Endothelial cell of umbilical vein (primary cell): ENCODE results near the gene HSFX2. TPM values are rescaled to one million over a fixed set of nuclear protein-coding genes. Genes with fewer than 3 reads are reported as not detected.
"Not testable (repeated sequence)": the region's sequence is repeated elsewhere in the genome, so short reads cannot be mapped to it uniquely, and the experiment has no call there.

ENCODE experiments used
- BruUV-seq: library from RNA; stranded (reverse); fragments of 400-500 nt; replicated peaks from 2 replicates; lab custom pipeline; 2021; lab: Mats Ljungman, UMichigan
- CTCF ChIA-PET: fragments of 300-600, 350-600 bp; sonication (Branson Sonifier 250); formaldehyde crosslinking; loops from one replicate; lab custom pipeline; 2021; ENCODE audit warnings: antibody characterized with exemption, inconsistent platforms; lab: Charles Lee
- POLR2A ChIA-PET: fragments of 300-600, 350-600 bp; sonication (Branson Sonifier 250); formaldehyde crosslinking; loops from one replicate; lab custom pipeline; 2021; ENCODE audit warnings: antibody characterized with exemption, inconsistent platforms; lab: Charles Lee
- DNase-seq: peaks from one replicate; pipeline ENCODE4 v3.0.0-alpha.2; 2011; ENCODE audit warnings: low read depth, low spot score
- FAIRE-seq: peaks from 2 replicates; lab custom pipeline; 2011; peaks lifted over from hg19 to GRCh38; lab: Jason Lieb, UNC
- H2AFZ ChIP-seq: 2 replicates; pipeline ENCODE4 v1.6.0; 2012; ENCODE audit warnings: low read depth, low read length, control low read depth, inconsistent platforms
- H3K27ac ChIP-seq: 2 replicates; pipeline ENCODE4 v1.5.1; 2011; ENCODE audit warnings: low read depth, mild to moderate bottlenecking, control low read depth, low read length, moderate library complexity; ENCODE audit not compliant: insufficient read depth
- H3K27me3 ChIP-seq, 2 experiments: 2 replicates each; pipeline versions ENCODE4 v1.6.0 to v1.6.1; 2011; ENCODE audit warnings: low read length in 2 of 2, mixed read lengths in 1 of 2; ENCODE audit not compliant: control insufficient read depth in 2 of 2, insufficient read depth in 2 of 2
- H3K36me3 ChIP-seq, 2 experiments: 2 replicates in 1 of 2; 3 replicates in 1 of 2; pipeline ENCODE4 v1.5.1; 2011; ENCODE audit warnings: low read length in 2 of 2, mild to moderate bottlenecking in 1 of 2, moderate library complexity in 1 of 2; ENCODE audit not compliant: control insufficient read depth in 2 of 2, insufficient read depth in 2 of 2; ENCODE audit errors: extremely low read depth in 1 of 2
- H3K4me1 ChIP-seq: 3 replicates; pipeline ENCODE4 v1.5.1; 2011; ENCODE audit warnings: mild to moderate bottlenecking, low read length; ENCODE audit not compliant: control insufficient read depth, insufficient read depth; ENCODE audit errors: extremely low read depth
- H3K4me2 ChIP-seq: 2 replicates; pipeline ENCODE4 v1.6.1; 2011; ENCODE audit warnings: low read length, control low read depth, mixed read lengths; ENCODE audit not compliant: insufficient read depth
- H3K4me3 ChIP-seq, 3 experiments: fragments of 200-600 bp in 1 of 3; sonication (generic), shearing (Covaris generic) in 1 of 3; replicated peaks in 1 of 3; 2 replicates each; pipeline ENCODE4 v1.5.1; 2011 to 2016; ENCODE audit warnings: control low read depth in 3 of 3, low read length in 3 of 3, mild to moderate bottlenecking in 2 of 3, inconsistent platforms in 1 of 3, low read depth in 1 of 3, moderate library complexity in 1 of 3; ENCODE audit not compliant: insufficient read depth in 1 of 3
- H3K79me2 ChIP-seq: 2 replicates; pipeline ENCODE4 v1.6.0; 2012; ENCODE audit warnings: low read length, inconsistent platforms; ENCODE audit not compliant: control insufficient read depth, insufficient read depth
- H3K9ac ChIP-seq: replicated peaks from 2 replicates; pipeline ENCODE3; 2011; ENCODE audit warnings: low read length, control low read depth; ENCODE audit not compliant: insufficient read depth; ENCODE audit errors: extremely low read depth
- H3K9me1 ChIP-seq: replicated peaks from 3 replicates; pipeline ENCODE4 v1.6.0; 2011; ENCODE audit warnings: mild to moderate bottlenecking, low read length; ENCODE audit not compliant: control insufficient read depth, insufficient read depth; ENCODE audit errors: extremely low read depth
- H3K9me3 ChIP-seq: replicated peaks from 2 replicates; pipeline ENCODE4 v1.5.1; 2012; ENCODE audit warnings: low read length, inconsistent platforms; ENCODE audit not compliant: control insufficient read depth, insufficient read depth
- H4K20me1 ChIP-seq: replicated peaks from 2 replicates; pipeline ENCODE3; 2011; ENCODE audit warnings: mild to moderate bottlenecking, low read length; ENCODE audit not compliant: control insufficient read depth, insufficient read depth; ENCODE audit errors: extremely low read depth
- EZH2 ChIP-seq: IDR thresholded peaks from 2 replicates; pipeline ENCODE4 v1.6.1; 2012; ENCODE audit warnings: borderline replicate concordance, low read depth, mild to moderate bottlenecking, moderate library complexity, low read length, inconsistent platforms; ENCODE audit not compliant: severe bottlenecking
- FOS ChIP-seq: IDR thresholded peaks from 2 replicates; pipeline ENCODE4 v1.6.1; 2011; ENCODE audit warnings: mild to moderate bottlenecking, low read length, moderate library complexity, borderline replicate concordance; ENCODE audit not compliant: insufficient read depth
- GATA2 ChIP-seq: IDR thresholded peaks from 2 replicates; pipeline ENCODE4 v1.7.0; 2011; ENCODE audit warnings: low read depth, mild to moderate bottlenecking, moderate library complexity, mixed read lengths, low read length; ENCODE audit not compliant: insufficient read length, insufficient read depth
- JUN ChIP-seq: IDR thresholded peaks from 2 replicates; pipeline ENCODE4 v1.6.1; 2011; ENCODE audit warnings: borderline replicate concordance, low read depth; ENCODE audit not compliant: insufficient read length, insufficient read depth
- POLR2AphosphoS5 ChIP-seq: IDR thresholded peaks from 2 replicates; pipeline ENCODE4 v1.6.1; 2012; ENCODE audit warnings: low read depth, mild to moderate bottlenecking, control low read depth, low read length, moderate library complexity; ENCODE audit not compliant: insufficient read depth
- dilution Hi-C: fragments of 300-500 bp; cut with MboI; formaldehyde crosslinking; loops from one replicate; pipeline ENCODE4 v1.15.0; 2019; ENCODE audit warnings: low sequenced_read_pairs; ENCODE audit not compliant: extremely low pct_ligation_motif_present
- intact Hi-C: fragments of 100-400 bp; cut with micrococcal nuclease; formaldehyde crosslinking; loops from one replicate; pipeline ENCODE4 v1.10.0; 2022
- polyA plus RNA-seq, 4 experiments: library from polyadenylated mRNA; depleted of rRNA in 3 of 4; stranded (reverse) in 3 of 4; unstranded in 1 of 4; fragments of >200 nt; gene quantifications; 2 replicates each; pipeline versions ENCODE4 v1.2.1 to v1.2.3, GENCODE V29; 2011 to 2012; ENCODE audit warnings: missing spikeins in 1 of 4
- total RNA-seq: library from RNA; stranded (reverse); gene quantifications from 2 replicates; pipeline ENCODE4 v1.2.3, GENCODE V29; 2021
- TF ChIP-seq, protein P1 (sequence below): IDR thresholded peaks from 2 replicates; pipeline ENCODE4 v1.6.1; 2011; ENCODE audit not compliant: insufficient read depth, insufficient read length

The HSFX2 gene
- total and polyA plus RNA-seq, 2 donors (not counting 3 experiments of a cell fraction or from before 2014, with no cell fraction given) = 0.11 TPM; not detected in 1

DNA sequence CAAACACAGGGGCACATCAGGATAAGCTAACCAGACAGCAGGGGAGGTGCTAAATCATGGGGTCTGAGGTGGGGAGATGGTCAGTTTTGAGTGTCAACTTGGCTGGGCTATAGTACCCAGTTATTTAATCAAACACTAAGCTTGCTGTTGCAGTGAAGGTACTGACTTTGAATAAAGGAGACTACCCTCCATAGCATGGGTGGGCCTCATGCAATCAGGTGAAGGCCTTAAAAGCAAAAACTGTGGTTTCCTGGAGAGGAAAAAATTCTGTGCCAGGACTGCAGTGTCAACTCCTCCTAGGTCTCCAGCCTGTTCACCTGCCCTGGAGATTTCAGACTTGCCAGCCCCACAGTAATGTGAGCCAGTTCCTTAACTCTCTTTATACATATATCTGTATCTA, 12.6 kb upstream of the HSFX2 start:
- POLR2A ChIA-PET = no interaction called here
- CTCF ChIA-PET = no interaction called here
- BruUV-seq = no TSS peak

DNA sequence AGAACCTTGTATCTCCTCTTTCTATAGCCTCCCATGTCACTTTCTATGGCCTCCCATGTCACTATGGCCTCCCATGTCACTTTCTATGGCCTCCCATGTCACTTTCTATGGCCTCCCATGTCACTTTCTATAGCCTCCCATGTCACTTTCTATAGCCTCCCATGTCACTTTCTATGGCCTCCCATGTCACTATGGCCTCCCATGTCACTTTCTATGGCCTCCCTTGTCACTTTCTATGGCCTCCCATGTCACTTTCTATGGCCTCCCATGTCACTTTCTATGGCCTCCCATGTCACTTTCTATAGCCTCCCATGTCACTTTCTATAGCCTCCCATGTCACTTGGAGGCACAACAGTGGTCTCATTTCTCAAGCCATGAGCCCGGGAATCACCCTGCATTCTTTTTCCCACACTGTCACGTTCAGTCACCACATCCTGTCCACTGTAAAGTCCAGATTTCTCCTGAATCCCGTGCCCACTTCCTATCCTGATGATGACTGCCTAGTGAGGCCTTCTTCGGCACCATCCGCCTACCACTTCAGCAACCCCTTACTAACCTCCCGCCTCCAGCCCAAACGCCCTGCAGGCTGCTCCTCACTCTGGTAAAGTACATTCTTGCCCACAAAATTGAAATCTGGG, 10.3 kb upstream of the HSFX2 start:
- H3K36me3 ChIP-seq, dilution Hi-C loops, DNase-seq, H3K9me1 ChIP-seq, BruUV-seq, H2AFZ ChIP-seq, POLR2A ChIA-PET, H3K9me3 ChIP-seq, H3K4me1 ChIP-seq, H3K27ac ChIP-seq, CTCF ChIA-PET, H3K27me3 ChIP-seq, intact Hi-C loops, H3K4me3 ChIP-seq, H3K9ac ChIP-seq, H3K79me2 ChIP-seq, H3K4me2 ChIP-seq, H4K20me1 ChIP-seq: not testable (repeated sequence)
- FAIRE-seq = peak; percentile 18

More for the DNA sequence above, 12.6 kb upstream of the HSFX2 start:
- Histone ChIP-seq H3K9me1 (no peaks in the 10 kb centered on the region), H3K9me3 (no peaks in the 10 kb centered on the region), H3K27me3 (no peaks in the 10 kb centered on the region), H3K79me2 (no peaks in the 10 kb centered on the region), H3K9ac (no peak overlapping the region), H3K27ac (no peak overlapping the region), H3K36me3 (peaks cover 0 to 1% of the 10 kb centered on the region in 2 experiments), H3K4me3 (no peak overlapping the region), H3K4me2 (no peak overlapping the region), H4K20me1 (no peaks in the 10 kb centered on the region), H2AFZ (no peak overlapping the region), H3K4me1 (no peaks in the 10 kb centered on the region)
- intact Hi-C loops (no loop called here), dilution Hi-C loops (no loop called here)
- no peak for DNase-seq
- TF ChIP-seq GATA2 = no peak
- no peak for TF ChIP-seq POLR2AphosphoS5
- no peak for TF ChIP-seq FOS
- no peak for TF ChIP-seq JUN
- TF ChIP-seq, protein P1, sequence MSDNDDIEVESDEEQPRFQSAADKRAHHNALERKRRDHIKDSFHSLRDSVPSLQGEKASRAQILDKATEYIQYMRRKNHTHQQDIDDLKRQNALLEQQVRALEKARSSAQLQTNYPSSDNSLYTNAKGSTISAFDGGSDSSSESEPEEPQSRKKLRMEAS = no peak
- TF ChIP-seq EZH2 = no peak
- no peak for FAIRE-seq

DNA sequence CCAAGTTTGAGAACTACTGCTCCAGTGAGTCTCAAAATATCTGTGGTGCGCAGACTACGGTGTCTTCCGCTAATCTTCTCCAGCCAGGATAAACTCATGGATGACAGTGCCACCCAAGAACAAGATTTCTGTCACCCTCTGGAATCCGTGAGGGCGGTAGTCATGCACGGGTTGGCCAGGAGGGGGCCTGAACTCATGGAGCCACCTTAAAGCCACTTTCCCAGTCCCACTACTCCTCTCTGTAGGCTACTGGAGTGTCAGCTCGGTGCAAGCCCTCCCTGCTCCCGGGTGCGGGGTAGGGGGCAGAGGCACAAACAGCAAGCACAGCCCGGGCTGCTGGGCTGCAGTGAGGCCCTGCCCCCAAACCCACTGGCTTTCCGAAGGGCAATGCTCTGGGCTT, 3.5 kb upstream of the HSFX2 start:
- CTCF ChIA-PET, BruUV-seq, H3K27me3 ChIP-seq, dilution Hi-C loops, H3K27ac ChIP-seq, intact Hi-C loops, H3K36me3 ChIP-seq, DNase-seq, H2AFZ ChIP-seq, H3K9ac ChIP-seq, H3K4me1 ChIP-seq, H3K4me2 ChIP-seq, H3K9me3 ChIP-seq, H3K79me2 ChIP-seq, H3K4me3 ChIP-seq, H3K9me1 ChIP-seq, H4K20me1 ChIP-seq, POLR2A ChIA-PET: not testable (repeated sequence)
- FAIRE-seq = peak; percentile 78
